Keratinocyte (primary cell): ENCODE results near the gene BATF. TPM values are rescaled to one million over a fixed set of nuclear protein-coding genes. Genes with fewer than 3 reads are reported as not detected.

Experiments used
- DNase-seq: peaks from one replicate; pipeline ENCODE4 v3.0.0-alpha.2; 2011; ENCODE audit warnings: low read depth, missing footprints, low spot score
- FAIRE-seq: peaks from 2 replicates; lab custom pipeline; 2011; peaks lifted over from hg19 to GRCh38; lab: Jason Lieb, UNC
- H2AFZ ChIP-seq: 2 replicates; pipeline ENCODE4 v1.6.0; 2012; ENCODE audit warnings: low read length, control low read depth, inconsistent platforms; ENCODE audit not compliant: control insufficient read depth
- H3K27ac ChIP-seq: 2 replicates; pipeline ENCODE4 v1.5.1; 2011; ENCODE audit warnings: low read length; ENCODE audit not compliant: control insufficient read depth, insufficient read depth
- H3K27me3 ChIP-seq: 3 replicates; pipeline ENCODE4 v1.6.0; 2011; ENCODE audit warnings: low read length; ENCODE audit not compliant: control insufficient read depth, insufficient read depth; ENCODE audit errors: extremely low read depth
- H3K36me3 ChIP-seq, 2 experiments: 2 replicates in 1 of 2; 3 replicates in 1 of 2; pipeline ENCODE4 v1.5.1; 2011; ENCODE audit warnings: low read length in 2 of 2, mild to moderate bottlenecking in 1 of 2; ENCODE audit not compliant: control insufficient read depth in 2 of 2, insufficient read depth in 2 of 2; ENCODE audit errors: extremely low read depth in 1 of 2
- H3K4me1 ChIP-seq: 3 replicates; pipeline ENCODE4 v1.5.1; 2011; ENCODE audit warnings: low read length; ENCODE audit not compliant: control insufficient read depth, insufficient read depth; ENCODE audit errors: extremely low read depth
- H3K4me2 ChIP-seq: 3 replicates; pipeline ENCODE4 v1.6.0; 2011; ENCODE audit warnings: low read depth, low read length; ENCODE audit not compliant: control insufficient read depth, insufficient read depth; ENCODE audit errors: extremely low read depth
- H3K4me3 ChIP-seq, 3 experiments: fragments of 200-600 bp in 1 of 3; sonication (generic) in 1 of 3; 2 replicates in 2 of 3; 3 replicates in 1 of 3; pipeline ENCODE4 v1.5.1; 2011 to 2016; ENCODE audit warnings: low read length in 3 of 3, mild to moderate bottlenecking in 3 of 3, control low read depth in 2 of 3, inconsistent platforms in 1 of 3, low read depth in 1 of 3, mixed read lengths in 1 of 3, mixed run types in 1 of 3, moderate library complexity in 1 of 3; ENCODE audit not compliant: control insufficient read depth in 2 of 3, insufficient read depth in 2 of 3; ENCODE audit errors: extremely low read depth in 1 of 3
- H3K79me2 ChIP-seq: 2 replicates; pipeline ENCODE4 v1.6.0; 2012; ENCODE audit warnings: low read length; ENCODE audit not compliant: control insufficient read depth, insufficient read depth
- H3K9ac ChIP-seq: 3 replicates; pipeline ENCODE4 v1.6.0; 2011; ENCODE audit warnings: low read length; ENCODE audit not compliant: control insufficient read depth, insufficient read depth; ENCODE audit errors: extremely low read depth
- H3K9me1 ChIP-seq: 3 replicates; pipeline ENCODE4 v1.6.0; 2011; ENCODE audit warnings: low read length; ENCODE audit not compliant: control insufficient read depth, insufficient read depth; ENCODE audit errors: extremely low read depth
- H3K9me3 ChIP-seq: 2 replicates; pipeline ENCODE4 v1.5.1; 2012; ENCODE audit warnings: low read depth, low read length; ENCODE audit not compliant: control insufficient read depth
- H4K20me1 ChIP-seq: 3 replicates; pipeline ENCODE4 v1.6.0; 2011; ENCODE audit warnings: low read length; ENCODE audit not compliant: control insufficient read depth, insufficient read depth; ENCODE audit errors: extremely low read depth
- CTCF ChIP-seq, 3 experiments: IDR thresholded peaks in 1 of 3; conservative IDR thresholded peaks in 1 of 3; optimal IDR thresholded peaks in 1 of 3; 2 replicates in 2 of 3; 3 replicates in 1 of 3; pipeline versions ENCODE3 to v1.5.1; 2011; ENCODE audit warnings: low read length in 3 of 3, mild to moderate bottlenecking in 3 of 3, moderate library complexity in 2 of 3, control low read depth in 1 of 3, inconsistent platforms in 1 of 3; ENCODE audit not compliant: insufficient read depth in 2 of 3; ENCODE audit errors: extremely low read depth in 1 of 3
- EZH2 ChIP-seq: IDR thresholded peaks from one replicate; pipeline ENCODE4 v1.6.1; 2012; ENCODE audit warnings: inconsistent platforms, mild to moderate bottlenecking, low read length, moderate library complexity
- dilution Hi-C: fragments of 300-500 bp; cut with MboI; formaldehyde crosslinking; loops from one replicate; pipeline ENCODE4 v1.7.0; 2020; ENCODE audit warnings: low sequenced_read_pairs; ENCODE audit not compliant: extremely low pct_ligation_motif_present
- polyA plus RNA-seq, 5 experiments: library from polyadenylated mRNA; depleted of rRNA in 3 of 5; stranded (reverse) in 3 of 5; stranded (forward) in 1 of 5; unstranded in 1 of 5; fragments of >200 nt; gene quantifications; 1 replicate in 1 of 5; 2 replicates in 3 of 5; 3 replicates in 1 of 5; pipeline versions ENCODE4 v1.2.1 to v1.2.3, GENCODE V29; 2011 to 2012; ENCODE audit warnings: missing spikeins in 2 of 5, low read depth in 1 of 5, low replicate concordance in 1 of 5

The BATF gene
- polyA plus RNA-seq, 1 donor (not counting 4 experiments of a cell fraction or from before 2014, with no cell fraction given): not detected

- no peaks in the 10 kb centered on the region for H3K9me3 ChIP-seq
- peaks cover 3% of the 10 kb centered on the region for H4K20me1 ChIP-seq
- peaks cover 18% of the 10 kb centered on the region for H3K4me1 ChIP-seq
- H3K79me2 ChIP-seq: no peaks in the 10 kb centered on the region
- DNase-seq (no peak), FAIRE-seq (no peak)
- H3K4me3 ChIP-seq: no peak overlapping the region
- no peak overlapping the region for H3K9ac ChIP-seq
- dilution Hi-C loops: no loop called here
- peaks cover 11% of the 10 kb centered on the region for H3K27me3 ChIP-seq
- no peak overlapping the region for H3K4me2 ChIP-seq
- no peak overlapping the region for H2AFZ ChIP-seq
- H3K36me3 ChIP-seq: no peaks in the 10 kb centered on the region
- TF ChIP-seq CTCF (optimal IDR thresholded peaks at IDR 0.05 in 1 of 3, IDR thresholded peaks at IDR 0.05 in 1 of 3, conservative IDR thresholded peaks at IDR 0.05 in 1 of 3; ENCODE audit: extremely low read depth in 1 of 3, insufficient read depth in 2 of 3, low read length in 3 of 3): no peak
- no peak for TF ChIP-seq EZH2
- peaks cover 2% of the 10 kb centered on the region for H3K9me1 ChIP-seq
- no peak overlapping the region for H3K27ac ChIP-seq
Observed at GRCh38 chr14:75562089-75562488, 39.8 kb downstream of the BATF start.

GRCh38 chr14:75562489-75562888 is 40.2 kb downstream of the BATF start:
- dilution Hi-C loops: no loop called here
- Histone ChIP-seq H3K79me2 (no peaks in the 10 kb centered on the region), H3K9me1 (peaks cover 2% of the 10 kb centered on the region), H3K27ac (no peak overlapping the region), H3K36me3 (no peaks in the 10 kb centered on the region), H3K27me3 (peaks cover 11% of the 10 kb centered on the region), H3K4me2 (no peak overlapping the region), H3K4me3 (no peak overlapping the region), H3K9ac (no peak overlapping the region), H4K20me1 (peaks cover 3% of the 10 kb centered on the region), H2AFZ (no peak overlapping the region), H3K9me3 (no peaks in the 10 kb centered on the region), H3K4me1 (peaks cover 18% of the 10 kb centered on the region)
- FAIRE-seq (no peak), DNase-seq (no peak)
- TF ChIP-seq EZH2: no peak
- TF ChIP-seq CTCF (optimal IDR thresholded peaks at IDR 0.05 in 1 of 3, IDR thresholded peaks at IDR 0.05 in 1 of 3, conservative IDR thresholded peaks at IDR 0.05 in 1 of 3; ENCODE audit: extremely low read depth in 1 of 3, insufficient read depth in 2 of 3, low read length in 3 of 3): no peak
